ENCODE measurements around the gene GJD4.

DNA sequence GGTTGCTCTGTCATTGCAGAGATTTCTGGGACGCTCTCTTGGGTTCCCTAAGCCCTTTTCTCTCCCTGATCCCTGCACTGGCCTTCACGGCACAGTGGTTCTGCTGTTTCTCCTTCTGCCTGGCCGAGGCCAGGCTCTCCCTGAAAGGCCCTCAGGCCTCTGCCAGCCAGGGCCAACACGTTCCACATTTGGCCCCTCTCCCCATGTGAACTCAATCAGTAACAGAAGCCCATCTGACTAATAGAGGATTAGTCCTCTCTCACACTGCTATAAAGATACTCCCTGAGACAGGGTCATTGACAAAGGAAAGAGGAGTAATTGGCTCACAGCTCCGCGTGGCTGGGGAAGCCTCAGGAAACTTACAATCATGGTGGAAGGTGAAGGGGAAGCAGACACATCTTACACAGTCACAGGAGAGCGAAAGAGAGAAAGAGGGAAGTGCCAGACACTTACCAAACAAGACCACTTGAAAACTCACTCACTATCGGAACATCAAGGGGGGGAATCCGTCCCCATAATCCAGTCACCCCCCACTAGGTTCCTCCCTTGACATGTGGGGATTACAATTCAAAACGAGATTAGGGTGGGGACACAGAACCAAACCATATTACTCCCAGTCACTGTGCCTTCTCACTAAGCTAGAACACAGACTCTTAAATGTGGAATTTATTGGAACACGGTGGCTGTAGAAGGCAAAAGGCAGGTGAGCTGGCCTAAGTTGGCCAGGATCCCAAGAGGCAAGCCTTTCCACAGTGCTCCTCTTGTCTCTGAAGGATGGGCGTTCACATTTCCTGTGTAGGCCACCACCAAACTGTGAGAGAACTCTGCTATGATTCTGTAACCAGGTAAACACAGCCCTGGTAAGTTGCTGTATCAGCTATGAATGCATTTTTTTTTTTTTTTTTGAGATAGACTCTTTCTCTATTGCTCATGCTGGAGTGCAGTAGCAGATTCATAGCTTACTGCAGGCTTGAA, 28.2 kb downstream of the GJD4 start:
- TF ChIP-seq CTCF (IDR thresholded peaks at IDR 0.05) (no peak), EZH2 (IDR thresholded peaks at IDR 0.05; ENCODE audit: borderline replicate concordance, insufficient read depth, low read depth, low read length, poor library complexity, severe bottlenecking) (no peak)
